SKM-1 (cell line): ENCODE measurements around the gene GSTA1.
"Not testable (repeated sequence)": the region's sequence is repeated elsewhere in the genome, so short reads cannot be mapped to it uniquely, and the experiment has no call there.

Source experiments
- DNase-seq: peaks from one replicate; lab custom pipeline; 2025; ENCODE audit not compliant: unreplicated experiment; lab: John Stamatoyannopoulos, UW

Gene GSTA1

GRCh38 chr6:52759085-52759484, 44.5 kb downstream of the GSTA1 start:
- DNase-seq, result no peak

- not testable (repeated sequence) for DNase-seq
Measured at GRCh38 chr6:52757651-52758338, 45.8 kb downstream of the GSTA1 start.

DNA sequence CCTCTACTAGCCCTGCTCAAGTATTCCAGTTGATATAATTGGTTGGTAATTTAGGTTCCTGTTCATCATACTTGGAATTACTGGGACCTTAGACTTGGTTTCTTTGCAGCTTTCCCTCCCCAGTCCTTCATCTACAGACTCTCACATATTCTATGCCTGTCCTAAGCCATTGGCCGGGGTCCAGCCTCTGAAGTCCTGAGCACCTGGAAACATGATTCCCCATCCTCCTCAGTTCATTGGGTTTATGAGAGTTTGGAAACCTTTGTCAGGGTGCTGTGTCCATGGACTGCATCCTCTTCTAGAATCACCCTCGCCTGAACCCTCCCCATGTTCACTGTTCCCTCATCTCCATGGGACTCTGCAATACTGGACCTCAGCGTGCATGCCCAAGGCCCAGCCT, 49.2 kb downstream of the GSTA1 start:
- DNase-seq, result no peak

GRCh38 chr6:52753137-52753536, 50.5 kb downstream of the GSTA1 start:
- not testable (repeated sequence) for DNase-seq

DNA sequence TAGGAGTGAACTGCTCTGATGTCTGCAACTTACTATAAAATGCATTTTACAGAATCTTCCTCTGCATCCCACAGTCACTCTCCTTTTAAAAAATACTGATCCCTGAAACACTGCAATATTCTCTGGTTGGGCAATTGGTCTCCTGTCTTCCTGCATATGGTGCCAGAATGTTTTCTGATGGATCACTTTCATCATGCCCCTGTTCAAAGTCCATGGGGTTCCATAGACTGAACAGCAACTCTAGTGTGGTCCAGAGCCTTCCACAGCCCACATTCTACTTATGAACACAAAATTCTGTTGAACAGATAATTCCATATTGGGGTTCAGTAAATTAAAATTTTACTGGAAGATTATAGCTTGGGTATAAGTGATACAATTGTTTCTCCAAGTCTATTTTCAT, 51.3 kb downstream of the GSTA1 start:
- DNase-seq, result no peak

- DNase-seq, result no peak
Measured at GRCh38 chr6:52749556-52750152, 54.0 kb downstream of the GSTA1 start.

DNA sequence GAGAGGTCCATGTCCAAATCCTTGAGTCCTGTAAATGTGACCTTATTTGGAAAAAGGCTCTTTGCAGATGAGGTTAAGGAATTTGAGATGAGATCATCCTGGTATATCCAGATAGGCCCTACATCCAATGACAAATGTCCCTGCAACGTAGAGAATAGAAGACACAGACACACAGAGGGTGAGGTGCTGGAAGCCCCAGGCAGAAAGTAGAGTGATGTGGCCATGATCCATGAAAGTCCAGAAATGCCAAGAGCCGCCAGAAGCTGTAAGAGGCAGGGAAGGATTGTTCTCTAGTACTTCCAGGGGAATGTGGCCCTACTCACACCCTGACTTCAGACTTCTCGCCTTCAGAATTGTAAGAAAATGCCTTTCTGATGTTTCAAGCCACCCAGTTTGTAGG, 56.3 kb downstream of the GSTA1 start:
- not testable (repeated sequence) for DNase-seq

DNA sequence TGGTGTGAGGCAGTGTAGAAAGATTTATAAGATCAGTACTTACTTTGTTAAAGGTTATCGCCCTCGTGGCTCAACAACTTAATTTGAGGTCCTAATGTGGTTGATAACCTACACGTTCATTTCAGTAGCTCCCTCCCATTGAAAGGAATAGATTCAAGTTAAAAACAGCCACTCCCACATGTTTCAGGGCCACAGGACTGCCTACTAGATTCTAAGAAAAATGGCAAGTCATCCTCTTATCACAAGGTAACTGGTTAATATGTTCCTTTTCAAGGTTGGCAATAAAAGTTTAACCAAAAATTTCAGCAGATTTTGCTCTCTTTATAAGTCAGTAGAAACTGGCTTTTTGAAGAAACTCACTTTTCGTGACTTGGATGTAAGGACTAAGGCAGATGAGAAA, 57.4 kb downstream of the GSTA1 start:
- no peak for DNase-seq

DNA sequence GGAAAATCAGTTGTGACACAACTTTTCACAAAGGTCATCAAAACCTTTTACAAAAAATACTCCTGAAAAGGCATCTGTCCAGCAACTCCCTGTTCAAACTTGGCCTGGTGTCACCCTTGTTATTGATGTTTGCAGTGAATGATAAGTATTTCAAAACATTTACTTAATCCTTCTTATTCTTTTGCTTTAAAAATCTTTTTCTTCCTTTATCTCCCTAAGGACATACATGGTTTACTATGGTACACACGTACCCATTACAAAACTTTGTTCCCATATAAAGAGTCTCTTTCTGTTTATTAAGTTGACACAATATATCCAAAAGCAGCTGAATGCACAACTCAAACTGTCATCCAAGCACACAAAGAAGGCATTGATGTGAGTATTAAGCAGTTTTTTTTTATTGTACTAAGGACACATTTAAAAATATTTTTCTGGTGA, 57.8 kb downstream of the GSTA1 start:
- DNase-seq, result no peak

GRCh38 chr6:52741872-52742271, 61.7 kb downstream of the GSTA1 start:
- no peak for DNase-seq
